HepG2 (cell line): Measurements from ENCODE around the gene CCDC88B. TPM values are rescaled to one million over a fixed set of nuclear protein-coding genes. Genes with fewer than 3 reads are reported as not detected.

Experiments used
- AGO1 ChIP-seq: fragments of 200-400 bp; formaldehyde crosslinking; IDR thresholded peaks from 2 replicates; pipeline ENCODE4 v1.6.1; 2017; ENCODE audit warnings: mild to moderate bottlenecking, low read depth, low read length, moderate library complexity; ENCODE audit not compliant: poor library complexity, severe bottlenecking
- CHD2 ChIP-seq: IDR thresholded peaks from 2 replicates; pipeline ENCODE4 v1.6.1; 2011; ENCODE audit warnings: low read depth, low read length, improper control_type of control experiment
- DDIT3 ChIP-seq: sonication (generic); formaldehyde crosslinking; IDR thresholded peaks from 2 replicates; pipeline ENCODE4 v1.4.0; 2020; ENCODE audit warnings: mild to moderate bottlenecking, missing genetic modification reagents
- GLI4 ChIP-seq: sonication (generic); formaldehyde crosslinking; IDR thresholded peaks from 2 replicates; pipeline ENCODE4 v1.5.1; 2020; ENCODE audit warnings: missing genetic modification reagents, mild to moderate bottlenecking, moderate library complexity, borderline replicate concordance
- HOXA9 ChIP-seq: sonication (generic); formaldehyde crosslinking; IDR thresholded peaks from 2 replicates; pipeline ENCODE4 v1.8.1; 2022; ENCODE audit warnings: missing genetic modification reagents, mild to moderate bottlenecking, moderate library complexity, borderline replicate concordance
- MTF2 ChIP-seq: sonication (generic); formaldehyde crosslinking; IDR thresholded peaks from 2 replicates; pipeline ENCODE4 v1.5.0; 2020; ENCODE audit warnings: missing genetic modification reagents, borderline replicate concordance
- PBX3 ChIP-seq: sonication (generic); formaldehyde crosslinking; IDR thresholded peaks from 2 replicates; pipeline ENCODE4 v1.8.1; 2023; ENCODE audit warnings: missing genetic modification reagents, inconsistent platforms, borderline replicate concordance
- POGZ ChIP-seq: sonication (generic); formaldehyde crosslinking; IDR thresholded peaks from 2 replicates; pipeline ENCODE4 v1.4.0; 2020; ENCODE audit warnings: mild to moderate bottlenecking, missing genetic modification reagents
- TIGD3 ChIP-seq: sonication (generic); formaldehyde crosslinking; IDR thresholded peaks from 2 replicates; pipeline ENCODE4 v1.5.1; 2020; ENCODE audit warnings: mild to moderate bottlenecking, missing genetic modification reagents, borderline replicate concordance
- ZNF317 ChIP-seq: sonication (generic); formaldehyde crosslinking; IDR thresholded peaks from 2 replicates; pipeline ENCODE4 v1.5.0; 2020; ENCODE audit warnings: mild to moderate bottlenecking, missing genetic modification reagents
- ZNF407 ChIP-seq: sonication (generic); formaldehyde crosslinking; IDR thresholded peaks from one replicate; pipeline ENCODE4 v1.5.1; 2020; ENCODE audit warnings: mild to moderate bottlenecking, missing genetic modification reagents; ENCODE audit errors: not compliant biosample characterization
- ZNF770 ChIP-seq: sonication (generic); formaldehyde crosslinking; IDR thresholded peaks from 2 replicates; pipeline ENCODE4 v1.5.0; 2020; ENCODE audit warnings: mild to moderate bottlenecking, missing genetic modification reagents
- ZNF784 ChIP-seq: sonication (generic); formaldehyde crosslinking; IDR thresholded peaks from 2 replicates; pipeline ENCODE4 v1.5.1; 2020; ENCODE audit warnings: missing genetic modification reagents, mild to moderate bottlenecking, borderline replicate concordance
- polyA plus RNA-seq, 8 experiments: library from polyadenylated mRNA; depleted of rRNA in 3 of 8; stranded (reverse) in 7 of 8; unstranded in 1 of 8; fragments of >200 nt; fragmentation: Illumina TruSeq in 4 of 8; extraction: Trizol in 4 of 8; gene quantifications; 2 replicates each; pipeline versions ENCODE4 v1.2.1 to v1.2.3, GENCODE V29; 2011 to 2016; ENCODE audit warnings: low read depth in 4 of 8, missing spikeins in 1 of 8, mixed read lengths in 1 of 8; ENCODE audit not compliant: insufficient read depth in 1 of 8
- total RNA-seq, 5 experiments: library from RNA; depleted of rRNA; stranded (reverse); fragments of >200 nt; fragmentation: Illumina TruSeq; extraction: Trizol; gene quantifications; 2 replicates each; pipeline ENCODE4 v1.2.3, GENCODE V29; 2016; ENCODE audit warnings: low read depth in 1 of 5

The CCDC88B gene
- total and polyA plus RNA-seq, 2 of the 13 experiments (the other 11 are each of a cell fraction or from before 2014, with no cell fraction given), result 3.6 to 4.8 TPM

GRCh38 chr11:64358907-64359711 is 19.1 kb downstream of the CCDC88B start, which contains the start of gene RPS6KA4 (continued):
- TF ChIP-seq ZNF784, result peak; percentile 54; the same call in 1 of the 2 replicates
- no peak for TF ChIP-seq CHD2
- TF ChIP-seq DDIT3 (CRISPR knock-in tag), result no peak
- no peak for TF ChIP-seq PBX3
- TF ChIP-seq HOXA9 (CRISPR knock-in tag), result no peak
- TF ChIP-seq TIGD3, result no peak
- TF ChIP-seq POGZ, result no peak
- no peak for TF ChIP-seq ZNF317 (CRISPR knock-in tag)
- TF ChIP-seq ZNF407 (CRISPR knock-in tag), result no peak
- no peak for TF ChIP-seq MTF2 (CRISPR knock-in tag)
- no peak for TF ChIP-seq AGO1
- TF ChIP-seq GLI4 (CRISPR knock-in tag), result no peak
- TF ChIP-seq ZNF770 (CRISPR knock-in tag), result no peak
